GM12875 (cell line): ENCODE results near the gene TRIM51.
"Not testable (repeated sequence)": the region's sequence is repeated elsewhere in the genome, so short reads cannot be mapped to it uniquely, and the experiment has no call there.

Experiments
- H3K4me3 ChIP-seq: one replicate; pipeline ENCODE4 v1.5.1; 2011; ENCODE audit warnings: low read depth, low read length, control low read depth
- TF ChIP-seq, protein P1 (sequence below): IDR thresholded peaks from 2 replicates; pipeline ENCODE4 v1.5.1; 2011; ENCODE audit warnings: low read depth, mild to moderate bottlenecking, control low read depth, inconsistent platforms, low read length, moderate library complexity, borderline replicate concordance; ENCODE audit not compliant: insufficient read depth

Gene TRIM51, protein sequence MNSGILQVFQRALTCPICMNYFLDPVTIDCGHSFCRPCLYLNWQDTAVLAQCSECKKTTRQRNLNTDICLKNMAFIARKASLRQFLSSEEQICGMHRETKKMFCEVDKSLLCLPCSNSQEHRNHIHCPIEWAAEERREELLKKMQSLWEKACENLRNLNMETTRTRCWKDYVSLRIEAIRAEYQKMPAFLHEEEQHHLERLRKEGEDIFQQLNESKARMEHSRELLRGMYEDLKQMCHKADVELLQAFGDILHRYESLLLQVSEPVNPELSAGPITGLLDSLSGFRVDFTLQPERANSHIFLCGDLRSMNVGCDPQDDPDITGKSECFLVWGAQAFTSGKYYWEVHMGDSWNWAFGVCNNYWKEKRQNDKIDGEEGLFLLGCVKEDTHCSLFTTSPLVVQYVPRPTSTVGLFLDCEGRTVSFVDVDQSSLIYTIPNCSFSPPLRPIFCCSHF

DNA sequence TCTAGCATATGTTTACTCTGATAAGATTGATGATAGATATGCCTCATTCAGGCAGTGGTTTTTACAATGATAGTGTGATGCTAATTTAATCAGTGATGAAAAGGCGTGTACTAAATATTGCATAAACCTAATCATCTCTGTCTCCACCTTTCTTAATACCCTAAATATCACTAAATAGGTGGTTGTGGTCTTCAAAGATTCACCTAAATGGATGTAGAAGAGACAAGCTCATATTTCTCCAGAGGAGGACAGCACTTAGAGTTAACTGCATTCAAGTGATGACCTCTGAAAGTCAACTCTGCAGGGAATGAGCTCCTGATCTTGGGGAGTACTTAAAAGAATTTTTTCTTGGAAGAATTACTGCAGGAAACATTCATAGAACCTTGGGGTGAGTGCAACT, at the start of gene TRIM51:
TRIM51 (plus strand) TSS at position 301 of the 400 bp plus-strand sequence. CDS start 2,132 bp downstream, outside the sequence.
- not testable (repeated sequence) for H3K4me3 ChIP-seq

DNA sequence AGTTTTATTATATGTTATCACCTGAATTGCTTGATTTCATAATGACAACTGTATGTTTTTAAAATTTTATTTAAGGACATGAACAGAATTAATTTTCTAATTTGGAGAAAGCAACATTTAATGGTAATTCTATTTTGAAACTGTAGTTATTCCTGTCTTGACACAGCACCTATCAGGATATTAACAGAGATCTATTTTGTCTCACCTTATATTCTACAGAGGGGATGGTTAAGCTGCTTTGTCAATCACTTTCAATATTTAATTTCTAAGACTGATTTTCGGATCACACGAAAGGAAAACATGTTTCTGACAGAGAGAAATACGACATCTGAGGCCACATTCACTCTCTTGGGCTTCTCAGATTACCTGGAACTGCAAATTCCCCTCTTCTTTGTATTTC, 44.6 kb upstream of the TRIM51 start, which contains the start of gene OR5D16:
OR5D16 (plus strand) TSS at position 301 of the 400 bp plus-strand sequence; CDS start at position 301, 0 bp downstream.
- TF ChIP-seq, protein P1, sequence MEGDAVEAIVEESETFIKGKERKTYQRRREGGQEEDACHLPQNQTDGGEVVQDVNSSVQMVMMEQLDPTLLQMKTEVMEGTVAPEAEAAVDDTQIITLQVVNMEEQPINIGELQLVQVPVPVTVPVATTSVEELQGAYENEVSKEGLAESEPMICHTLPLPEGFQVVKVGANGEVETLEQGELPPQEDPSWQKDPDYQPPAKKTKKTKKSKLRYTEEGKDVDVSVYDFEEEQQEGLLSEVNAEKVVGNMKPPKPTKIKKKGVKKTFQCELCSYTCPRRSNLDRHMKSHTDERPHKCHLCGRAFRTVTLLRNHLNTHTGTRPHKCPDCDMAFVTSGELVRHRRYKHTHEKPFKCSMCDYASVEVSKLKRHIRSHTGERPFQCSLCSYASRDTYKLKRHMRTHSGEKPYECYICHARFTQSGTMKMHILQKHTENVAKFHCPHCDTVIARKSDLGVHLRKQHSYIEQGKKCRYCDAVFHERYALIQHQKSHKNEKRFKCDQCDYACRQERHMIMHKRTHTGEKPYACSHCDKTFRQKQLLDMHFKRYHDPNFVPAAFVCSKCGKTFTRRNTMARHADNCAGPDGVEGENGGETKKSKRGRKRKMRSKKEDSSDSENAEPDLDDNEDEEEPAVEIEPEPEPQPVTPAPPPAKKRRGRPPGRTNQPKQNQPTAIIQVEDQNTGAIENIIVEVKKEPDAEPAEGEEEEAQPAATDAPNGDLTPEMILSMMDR, result no peak
- no peak within 1 kb of the TSS for H3K4me3 ChIP-seq

DNA sequence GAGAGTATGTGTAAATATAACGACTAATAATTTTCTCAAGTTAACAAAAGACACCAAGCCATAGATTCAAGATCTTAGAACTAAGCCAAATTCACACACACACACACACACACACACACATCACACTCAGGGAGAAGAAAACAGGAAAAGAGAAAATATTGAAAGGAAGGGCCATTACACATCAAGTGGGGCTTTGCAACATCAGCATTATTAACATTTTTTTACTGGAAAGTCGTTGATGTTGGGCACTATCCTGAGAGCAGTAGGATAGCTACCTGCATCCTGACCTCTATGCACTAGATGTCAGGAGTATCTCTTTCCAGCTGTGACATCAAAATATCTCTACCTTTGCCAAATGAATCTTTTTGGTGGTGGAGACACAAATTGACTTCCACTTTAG, 35.6 kb upstream of the TRIM51 start:
- TF ChIP-seq, protein P1, result no peak
- no peak overlapping the region for H3K4me3 ChIP-seq

DNA sequence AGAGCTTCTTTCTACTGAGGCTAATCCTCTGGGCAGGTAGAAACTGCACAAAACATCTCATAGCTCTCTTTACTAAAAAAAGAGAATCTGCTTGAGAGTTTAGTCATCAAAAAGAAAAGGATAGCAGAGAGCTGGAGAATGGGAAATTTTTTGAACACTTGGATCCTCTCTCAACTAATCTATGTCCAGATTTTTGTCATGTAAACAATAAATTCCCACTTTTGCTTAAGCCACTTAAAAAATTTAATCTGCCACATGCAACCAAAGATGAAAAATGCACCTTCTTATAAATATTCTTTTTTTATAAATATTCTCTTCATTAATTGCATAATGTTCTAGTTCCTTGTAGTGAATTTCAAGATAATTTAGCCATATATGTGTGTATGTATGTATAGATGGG, 34.1 kb upstream of the TRIM51 start:
- no peak overlapping the region for H3K4me3 ChIP-seq
- TF ChIP-seq, protein P1, result no peak

DNA sequence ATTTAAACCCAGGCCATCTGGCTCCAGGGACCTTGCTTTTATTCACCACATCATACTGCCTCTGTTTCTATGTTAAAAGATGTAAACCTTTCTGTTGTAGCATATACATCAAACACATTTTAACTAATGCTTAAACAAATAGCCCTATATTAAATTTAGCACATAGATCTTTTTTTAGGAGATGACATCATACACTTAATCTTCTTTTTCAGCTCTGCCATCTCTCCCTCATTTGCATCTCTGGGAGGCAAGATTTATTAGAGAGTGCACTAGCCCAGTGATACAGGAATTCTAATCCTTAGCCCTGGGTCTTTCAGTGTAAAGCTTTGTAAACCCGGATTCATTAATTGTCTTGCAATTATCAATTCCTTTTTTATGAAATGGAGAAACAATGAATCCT, 31.0 kb upstream of the TRIM51 start:
- no peak overlapping the region for H3K4me3 ChIP-seq
- TF ChIP-seq, protein P1, result no peak

DNA sequence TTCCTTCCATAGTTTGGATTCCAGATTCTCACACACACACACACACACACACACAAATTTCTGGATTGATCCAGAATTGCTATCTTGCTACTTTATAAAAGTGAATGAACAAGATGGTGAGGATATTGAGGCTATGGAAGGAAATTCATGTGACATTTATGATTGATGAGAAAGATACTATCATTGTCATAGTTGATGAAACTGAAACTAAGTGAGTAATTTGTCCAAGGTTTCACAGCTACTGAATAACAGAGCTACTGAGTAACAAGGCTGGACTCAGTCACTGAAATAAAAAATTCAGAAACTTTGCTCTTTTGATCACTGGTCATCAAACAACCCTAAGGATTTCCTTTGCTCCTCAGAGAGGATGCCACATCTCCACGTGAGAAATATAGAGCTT, 28.4 kb upstream of the TRIM51 start:
- H3K4me3 ChIP-seq, result no peak overlapping the region
- TF ChIP-seq, protein P1, result no peak

DNA sequence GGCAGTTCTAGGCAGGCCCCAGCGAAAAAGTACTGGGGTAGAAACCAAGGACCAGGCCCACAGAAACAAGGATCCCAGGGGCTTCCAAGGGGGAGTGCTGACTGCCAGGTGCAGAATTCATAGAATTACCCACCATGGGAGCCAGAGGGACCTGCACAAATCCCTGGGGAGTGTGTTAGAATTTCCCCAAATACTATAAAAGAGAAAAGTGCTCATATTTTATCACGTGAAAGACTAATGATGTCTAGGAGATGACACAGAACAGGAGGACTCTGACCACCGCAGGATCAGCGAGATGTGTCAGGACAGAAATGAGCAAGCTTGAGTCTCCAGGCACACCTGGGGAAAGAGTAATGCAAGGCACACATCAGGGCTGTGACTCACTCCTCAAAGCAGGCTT, 15.7 kb upstream of the TRIM51 start:
- not testable (repeated sequence) for H3K4me3 ChIP-seq

DNA sequence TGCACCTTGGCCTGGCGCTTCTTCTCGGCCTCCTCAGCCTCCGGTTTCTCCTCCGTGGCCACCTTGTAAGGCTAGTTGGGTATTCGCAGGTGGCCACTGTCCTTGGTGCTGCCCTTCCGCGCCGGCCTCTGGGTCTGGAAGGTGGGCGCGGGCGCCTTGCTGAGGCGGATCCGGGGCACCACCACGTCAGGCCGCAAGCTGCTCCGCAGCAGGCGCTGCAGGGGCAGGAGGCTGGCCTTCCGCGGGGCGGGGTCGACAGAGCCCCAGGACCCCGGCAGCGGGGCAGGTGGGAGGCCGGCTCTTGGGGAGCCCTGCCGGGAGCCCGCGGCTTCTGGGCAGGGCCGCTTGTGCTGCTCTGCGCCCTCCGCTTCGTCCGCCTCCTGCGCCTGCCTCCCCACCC, 10.4 kb upstream of the TRIM51 start:
- not testable (repeated sequence) for H3K4me3 ChIP-seq

DNA sequence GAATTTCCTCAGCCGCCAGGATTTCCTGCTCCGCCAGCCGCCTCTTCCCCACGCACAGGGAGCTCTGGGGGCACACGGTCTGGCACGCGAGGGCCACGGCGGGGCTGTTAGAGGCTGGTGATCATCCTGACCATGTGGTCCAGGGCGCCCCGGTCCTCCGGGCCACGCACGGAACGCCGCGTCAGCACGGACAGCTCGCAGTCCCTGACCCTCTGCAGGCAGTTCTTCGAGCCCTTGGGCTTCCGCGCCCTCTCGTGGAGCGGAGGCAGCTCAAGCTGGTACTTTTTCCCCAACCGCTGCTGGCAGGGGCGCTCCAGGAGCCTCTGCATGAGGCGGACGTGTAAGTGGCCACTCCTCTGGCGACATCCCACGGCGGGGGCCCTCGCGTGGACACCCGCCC, 10.0 kb upstream of the TRIM51 start:
- not testable (repeated sequence) for H3K4me3 ChIP-seq

DNA sequence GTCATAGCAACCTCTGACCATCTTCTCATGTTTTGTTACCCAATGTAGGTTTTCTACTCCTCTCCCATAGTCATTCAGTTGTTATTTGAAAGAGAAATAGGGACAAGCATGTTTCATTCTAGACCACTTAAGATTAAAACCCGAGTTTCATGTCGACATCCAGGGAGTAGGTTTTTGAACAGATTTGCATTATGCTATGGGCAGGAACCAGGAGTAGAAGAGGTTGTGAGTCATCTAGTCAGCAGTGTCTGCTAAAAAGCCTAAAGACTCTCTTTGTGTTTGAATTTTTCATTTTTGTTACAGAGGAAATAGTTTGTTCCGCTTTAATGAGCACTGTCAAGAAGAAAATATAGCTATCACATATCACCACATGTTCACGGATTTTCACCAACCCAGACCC, 1.9 kb downstream of the TRIM51 start:
- not testable (repeated sequence) for H3K4me3 ChIP-seq

DNA sequence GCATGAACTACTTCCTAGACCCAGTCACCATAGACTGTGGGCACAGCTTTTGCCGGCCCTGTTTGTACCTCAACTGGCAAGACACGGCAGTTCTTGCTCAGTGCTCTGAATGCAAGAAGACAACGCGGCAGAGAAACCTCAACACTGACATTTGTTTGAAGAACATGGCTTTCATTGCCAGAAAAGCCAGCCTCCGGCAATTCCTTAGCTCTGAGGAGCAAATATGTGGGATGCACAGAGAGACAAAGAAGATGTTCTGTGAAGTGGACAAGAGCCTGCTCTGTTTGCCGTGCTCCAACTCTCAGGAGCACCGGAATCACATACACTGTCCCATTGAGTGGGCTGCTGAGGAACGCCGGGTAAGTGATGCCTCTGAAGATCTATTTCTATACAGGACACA, 2.4 kb downstream of the TRIM51 start:
- not testable (repeated sequence) for H3K4me3 ChIP-seq
